Thyroid gland (tissue), 4 donors: ENCODE measurements around the gene NUDT3. TPM values are rescaled to one million over a fixed set of nuclear protein-coding genes. Genes with fewer than 3 reads are reported as not detected.
A peak's percentile ranks its signal among the peaks of the same experiment; 100 is the strongest.

Source experiments
- DNase-seq, 2 donors: peaks; one replicate each; pipeline ENCODE4 v3.0.0-alpha.2; 2019
- H3K27ac ChIP-seq, 3 donors: fragments of 200-600 bp; sonication (generic); 1 replicate in 2 of 3; 2 replicates in 1 of 3; pipeline ENCODE4 v1.5.1; 2016 to 2019; ENCODE audit warnings: mild to moderate bottlenecking in 1 of 3, moderate library complexity in 1 of 3
- H3K27me3 ChIP-seq: fragments of 200-600 bp; sonication (generic); one replicate; pipeline ENCODE4 v1.5.1; 2019
- H3K36me3 ChIP-seq, 2 donors: fragments of 200-600 bp; sonication (generic); one replicate each; pipeline ENCODE4 v1.5.1; 2016 to 2019
- H3K4me1 ChIP-seq, 2 donors: fragments of 200-600 bp; sonication (generic); one replicate each; pipeline ENCODE4 v1.5.1; 2017 to 2019
- H3K4me3 ChIP-seq, 3 donors: fragments of 200-600 bp; sonication (generic); replicated peaks in 1 of 3; 1 replicate in 2 of 3; 2 replicates in 1 of 3; pipeline ENCODE4 v1.5.1; 2016; ENCODE audit warnings: mild to moderate bottlenecking in 1 of 3
- H3K9me3 ChIP-seq: fragments of 200-600 bp; sonication (generic); one replicate; pipeline ENCODE4 v1.5.1; 2017
- POLR2A ChIP-seq, 2 donors: fragments of 450-650 bp; IDR thresholded peaks; one replicate each; pipeline ENCODE4 v1.6.1; 2017; ENCODE audit warnings: antibody characterized with exemption in 2 of 2, mild to moderate bottlenecking in 2 of 2, moderate library complexity in 1 of 2
- WGBS, 2 donors: methylation state at CpG; one replicate each; pipeline ENCODE4 v1.1.5; 2017; 5-methylcytosine and 5-hydroxymethylcytosine counted together
- intact Hi-C: fragments of 100-400 bp; cut with DNase I; formaldehyde crosslinking; loops from one replicate; pipeline ENCODE4 v1.15.1; 2023
- total RNA-seq, 4 donors: library from RNA; depleted of rRNA; stranded (reverse); fragments of >200 nt; gene quantifications; one replicate each; pipeline ENCODE4 v1.2.3, GENCODE V29; 2016
- TF ChIP-seq, protein P1 (sequence below), 6 experiments: fragments of 200-600 bp in 3 of 6; fragments of 450-650 bp in 3 of 6; sonication (generic) in 3 of 6; IDR thresholded peaks; one replicate each; pipeline ENCODE4 v1.5.1; 2016 to 2019; ENCODE audit warnings: antibody characterized with exemption in 6 of 6, mild to moderate bottlenecking in 2 of 6, inconsistent platforms in 1 of 6, moderate library complexity in 1 of 6

The NUDT3 gene
- total RNA-seq, 4 donors from 2014 or later = 68.1 to 98.9 (median 75.5) TPM

DNA sequence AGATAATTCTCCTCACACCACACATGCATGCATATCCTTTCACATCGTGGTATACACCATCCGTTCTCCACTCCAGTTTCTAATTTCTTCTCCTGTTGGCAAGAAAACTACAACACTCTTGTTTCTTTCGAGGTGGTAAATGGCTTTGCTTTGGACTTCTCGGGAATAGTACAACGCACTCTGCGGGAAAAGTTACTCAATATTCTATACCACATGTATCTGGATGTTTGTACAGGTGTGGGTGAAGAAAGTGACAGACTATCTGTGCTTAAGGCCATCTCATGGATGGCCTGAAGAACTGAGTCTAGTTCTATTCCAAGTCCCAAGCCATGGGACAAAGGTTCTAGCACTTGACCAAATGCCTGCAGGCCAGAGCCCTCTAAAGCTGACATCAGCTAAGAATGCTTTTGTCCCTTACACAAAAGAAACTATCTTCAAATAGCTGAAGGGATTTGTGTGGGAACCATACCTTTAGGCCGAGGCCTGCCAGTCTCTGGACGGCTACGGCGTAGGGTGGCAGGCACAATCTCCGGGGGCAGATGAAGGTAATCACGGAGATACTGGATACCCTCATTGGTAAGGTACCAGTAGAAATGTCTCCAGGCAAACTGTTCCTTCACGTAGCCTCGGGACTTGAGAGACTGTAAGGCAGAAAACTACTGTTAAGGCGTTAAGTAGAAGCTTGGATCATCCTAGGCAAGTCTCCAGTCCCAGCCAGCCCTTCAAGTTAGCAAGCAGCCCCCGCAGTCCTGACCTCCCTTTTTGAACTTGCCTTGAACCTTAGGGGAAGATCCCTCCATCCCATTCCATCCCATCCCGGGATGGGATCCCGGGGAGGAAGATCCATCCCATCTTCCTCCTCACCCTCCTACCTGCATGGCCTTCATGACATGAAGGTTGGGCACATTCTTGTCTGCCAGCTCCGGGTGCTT, 32.0 kb upstream of the NUDT3 start:
- DNase-seq = no peak
- Histone ChIP-seq H3K36me3 (peaks cover 50 to 54% of the 10 kb centered on the region in 2 donors), H3K4me1 (peaks cover 5 to 11% of the 10 kb centered on the region in 2 donors), H3K27ac (peak overlapping the region in 1 of 3 donors; percentile 95), H3K27me3 (no peaks in the 10 kb centered on the region), H3K4me3 (peak overlapping the region in 1 of 3 donors; percentile 83), H3K9me3 (no peaks in the 10 kb centered on the region)
- no peak for TF ChIP-seq POLR2A (IDR thresholded peaks at IDR 0.05)
- TF ChIP-seq, protein P1, sequence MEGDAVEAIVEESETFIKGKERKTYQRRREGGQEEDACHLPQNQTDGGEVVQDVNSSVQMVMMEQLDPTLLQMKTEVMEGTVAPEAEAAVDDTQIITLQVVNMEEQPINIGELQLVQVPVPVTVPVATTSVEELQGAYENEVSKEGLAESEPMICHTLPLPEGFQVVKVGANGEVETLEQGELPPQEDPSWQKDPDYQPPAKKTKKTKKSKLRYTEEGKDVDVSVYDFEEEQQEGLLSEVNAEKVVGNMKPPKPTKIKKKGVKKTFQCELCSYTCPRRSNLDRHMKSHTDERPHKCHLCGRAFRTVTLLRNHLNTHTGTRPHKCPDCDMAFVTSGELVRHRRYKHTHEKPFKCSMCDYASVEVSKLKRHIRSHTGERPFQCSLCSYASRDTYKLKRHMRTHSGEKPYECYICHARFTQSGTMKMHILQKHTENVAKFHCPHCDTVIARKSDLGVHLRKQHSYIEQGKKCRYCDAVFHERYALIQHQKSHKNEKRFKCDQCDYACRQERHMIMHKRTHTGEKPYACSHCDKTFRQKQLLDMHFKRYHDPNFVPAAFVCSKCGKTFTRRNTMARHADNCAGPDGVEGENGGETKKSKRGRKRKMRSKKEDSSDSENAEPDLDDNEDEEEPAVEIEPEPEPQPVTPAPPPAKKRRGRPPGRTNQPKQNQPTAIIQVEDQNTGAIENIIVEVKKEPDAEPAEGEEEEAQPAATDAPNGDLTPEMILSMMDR (IDR thresholded peaks at IDR 0.05) = no peak
- intact Hi-C loops = no loop called here
- 79 to 84% methylated on average over 19 of the region's 19 CpGs for WGBS, 2 donors

DNA sequence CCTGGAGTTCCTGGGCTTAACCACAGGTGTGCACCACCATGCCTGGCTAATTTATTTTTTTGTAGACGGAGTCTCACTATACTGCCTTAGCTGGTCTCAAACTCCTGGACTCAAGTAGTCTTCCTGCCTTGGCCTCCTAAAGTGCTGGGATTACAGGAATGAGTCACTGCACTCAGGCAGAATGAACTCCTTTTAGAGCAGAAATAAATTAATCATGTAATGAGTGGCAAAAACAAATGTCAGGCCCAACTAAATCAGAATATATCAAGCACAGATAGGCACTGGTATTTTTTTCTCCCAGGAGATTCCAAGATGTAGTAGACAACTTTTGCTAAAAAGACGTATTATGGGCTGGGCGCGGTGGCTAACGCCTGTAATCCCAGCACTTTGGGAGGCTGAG, 30.8 kb upstream of the NUDT3 start:
- Histone ChIP-seq H3K4me1 (peaks cover 5 to 11% of the 10 kb centered on the region in 2 donors), H3K27ac (no peak overlapping the region), H3K36me3 (peaks cover 60 to 66% of the 10 kb centered on the region in 2 donors), H3K27me3 (no peaks in the 10 kb centered on the region), H3K9me3 (no peaks in the 10 kb centered on the region), H3K4me3 (no peak overlapping the region)
- TF ChIP-seq POLR2A (IDR thresholded peaks at IDR 0.05) = no peak
- TF ChIP-seq, protein P1 (IDR thresholded peaks at IDR 0.05) = no peak
- intact Hi-C loops = no loop called here
- DNase-seq = no peak
- WGBS, 2 donors = 95 to 97% methylated on average over 5 of the region's 5 CpGs

DNA sequence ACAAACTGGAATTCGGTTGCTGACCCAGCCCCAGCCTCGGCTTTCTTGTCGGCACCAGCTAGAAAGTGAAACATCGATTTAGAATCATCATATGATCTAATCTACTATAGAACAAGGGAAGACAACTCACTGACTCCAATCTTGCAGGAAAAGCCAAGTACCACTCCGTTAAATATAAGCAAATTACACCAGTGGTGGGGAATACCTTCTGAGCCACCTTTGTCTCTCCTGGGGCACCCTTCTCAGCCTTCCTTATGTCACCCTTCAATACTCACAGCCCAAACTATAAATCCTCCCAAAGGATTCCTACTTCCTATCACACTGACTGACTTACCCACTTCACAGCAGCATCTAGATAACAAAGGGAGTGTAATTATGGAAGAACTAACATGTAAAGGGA, 25.9 kb upstream of the NUDT3 start:
- H3K9me3 ChIP-seq = no peaks in the 10 kb centered on the region
- peaks cover 62 to 65% of the 10 kb centered on the region in 2 donors for H3K36me3 ChIP-seq
- TF ChIP-seq, protein P1 (IDR thresholded peaks at IDR 0.05) = no peak
- no peak for TF ChIP-seq POLR2A (IDR thresholded peaks at IDR 0.05)
- H3K27me3 ChIP-seq = no peaks in the 10 kb centered on the region
- DNase-seq = no peak
- peaks cover 0 to 14% of the 10 kb centered on the region in 2 donors for H3K4me1 ChIP-seq
- intact Hi-C loops = loop anchor here (5.0 kb wide), 2 partner anchors 171 to 221 kb away; partner anchors contain the start of gene SMIM29
- 82 to 89% methylated on average over 5 of the region's 5 CpGs for WGBS, 2 donors
- no peak overlapping the region for H3K4me3 ChIP-seq
- no peak overlapping the region for H3K27ac ChIP-seq

DNA sequence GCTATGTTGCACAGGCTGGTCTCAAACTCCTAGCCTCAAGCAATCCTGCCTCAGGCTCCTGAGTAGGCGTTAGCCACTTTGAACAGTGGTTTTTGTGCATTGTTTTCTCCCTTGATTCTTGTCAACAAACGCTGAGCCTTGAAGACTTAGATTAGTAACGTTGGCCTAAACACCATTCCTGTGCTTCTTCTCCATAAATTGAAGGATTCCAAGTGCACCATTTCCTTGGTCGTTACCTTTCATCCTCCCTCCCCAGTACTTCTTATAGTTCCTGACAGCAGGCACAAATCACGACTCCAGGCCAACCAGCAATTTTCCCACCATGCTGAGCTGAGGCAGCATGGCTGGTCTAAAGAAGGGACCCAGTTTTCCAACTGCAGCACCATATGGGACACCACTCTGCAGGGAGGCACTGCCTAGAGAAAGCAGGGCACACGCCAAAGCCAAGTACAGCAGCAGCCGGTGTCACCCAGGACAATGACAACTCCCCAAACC, 24.5 kb upstream of the NUDT3 start:
- intact Hi-C loops = loop anchor here (5.0 kb wide), 2 partner anchors 170 to 220 kb away; partner anchors contain the start of gene SMIM29
- 83% methylated on average over 7 of the region's 7 CpGs for WGBS, 2 donors

More for the DNA sequence above, 24.5 kb upstream of the NUDT3 start:
- TF ChIP-seq, protein P1 (IDR thresholded peaks at IDR 0.05) = no peak
- TF ChIP-seq POLR2A (IDR thresholded peaks at IDR 0.05) = no peak
- Histone ChIP-seq H3K4me1 (peaks cover 0 to 14% of the 10 kb centered on the region in 2 donors), H3K27me3 (no peaks in the 10 kb centered on the region), H3K4me3 (no peak overlapping the region), H3K9me3 (no peaks in the 10 kb centered on the region), H3K27ac (no peak overlapping the region), H3K36me3 (peaks cover 49 to 51% of the 10 kb centered on the region in 2 donors)
- DNase-seq = no peak
